Stomach (tissue), 9 donors: ENCODE data around the gene LPAR5. TPM values are rescaled to one million over a fixed set of nuclear protein-coding genes. Genes with fewer than 3 reads are reported as not detected.
A peak's percentile ranks its signal among the peaks of the same experiment; 100 is the strongest.

Experiments used
- DNase-seq, 2 donors: peaks; one replicate each; pipeline versions ENCODE4 v3.0.0 to v3.0.0-alpha.2; 2013 to 2019
- H3K27ac ChIP-seq, 5 donors: fragments of 200-600 bp in 4 of 5; sonication (generic) in 4 of 5; one replicate each; pipeline ENCODE4 v1.5.1; 2013 to 2019; ENCODE audit warnings: mild to moderate bottlenecking in 1 of 5, moderate library complexity in 1 of 5
- H3K27me3 ChIP-seq, 3 donors: fragments of 200-600 bp; sonication (generic); one replicate each; pipeline ENCODE4 v1.5.1; 2017 to 2019; ENCODE audit warnings: mixed run types in 1 of 3
- H3K36me3 ChIP-seq, 4 donors: fragments of 200-600 bp; sonication (generic); 1 replicate in 3 of 4; 2 replicates in 1 of 4; pipeline ENCODE4 v1.5.1; 2016 to 2019
- H3K4me1 ChIP-seq, 4 donors: fragments of 200-600 bp; sonication (generic); one replicate each; pipeline ENCODE4 v1.5.1; 2016 to 2019
- H3K4me3 ChIP-seq, 4 donors: fragments of 200-600 bp; sonication (generic) in 3 of 4; one replicate each; pipeline ENCODE4 v1.5.1; 2016 to 2019; ENCODE audit warnings: mild to moderate bottlenecking in 1 of 4
- H3K9me3 ChIP-seq, 4 donors: fragments of 200-600 bp; sonication (generic); one replicate each; pipeline ENCODE4 v1.5.1; 2016 to 2019
- EP300 ChIP-seq: sonication (generic); formaldehyde crosslinking; IDR thresholded peaks from one replicate; pipeline ENCODE4 v1.6.1; 2017; ENCODE audit warnings: antibody characterized with exemption
- POLR2A ChIP-seq, 4 donors: fragments of 450-650 bp; IDR thresholded peaks; one replicate each; pipeline ENCODE4 v1.6.1; 2016; ENCODE audit warnings: antibody characterized with exemption in 4 of 4, control low read depth in 2 of 4, mild to moderate bottlenecking in 1 of 4, moderate library complexity in 1 of 4
- POLR2AphosphoS5 ChIP-seq, 3 donors: sonication (generic); formaldehyde crosslinking; IDR thresholded peaks; one replicate each; pipeline ENCODE4 v1.6.1; 2016; ENCODE audit warnings: antibody characterized with exemption in 3 of 3
- WGBS, 5 donors: extraction: QIAGEN DNeasy Blood & Tissue Kit in 3 of 5; methylation state at CpG; one replicate each; pipeline versions ENCODE4 v1.1.5 to v1.1.7; 2013 to 2018; 5-methylcytosine and 5-hydroxymethylcytosine counted together
- intact Hi-C: fragments of 100-400 bp; cut with DNase I; formaldehyde crosslinking; loops from one replicate; pipeline ENCODE4 v1.15.1; 2023; ENCODE audit warnings: low total_unique reads
- polyA plus RNA-seq, 3 donors: library from polyadenylated mRNA; stranded (reverse); fragments of 200-250 nt; gene quantifications; one replicate each; pipeline ENCODE4 v1.2.3, GENCODE V29; 2013
- small RNA-seq, 4 donors: library from RNA; depleted of rRNA; stranded (forward); fragments of <200 nt; gene quantifications; one replicate each; pipeline ENCODE3, GENCODE V24; 2016
- total RNA-seq, 5 donors: library from RNA; depleted of rRNA; stranded (reverse); fragments of >200 nt; gene quantifications; one replicate each; pipeline versions ENCODE4 v1.1.0 to v1.2.3, GENCODE V29; 2014 to 2016
- TF ChIP-seq, protein P1 (sequence below), 7 experiments: fragments of 450-650 bp in 4 of 7; fragments of 200-600 bp in 3 of 7; sonication (generic) in 3 of 7; IDR thresholded peaks; one replicate each; pipeline ENCODE4 v1.5.1; 2016 to 2019; ENCODE audit warnings: antibody characterized with exemption in 7 of 7, control low read depth in 2 of 7, mild to moderate bottlenecking in 1 of 7
- donor health status: healthy with polysubstance abuse.
- donor health status: Bipolar disorder and iron deficiency.
- donor health status: healthy.

Gene LPAR5
- total and polyA plus RNA-seq, 8 donors = 1.3 to 33.0 (median 4.5) TPM

DNA sequence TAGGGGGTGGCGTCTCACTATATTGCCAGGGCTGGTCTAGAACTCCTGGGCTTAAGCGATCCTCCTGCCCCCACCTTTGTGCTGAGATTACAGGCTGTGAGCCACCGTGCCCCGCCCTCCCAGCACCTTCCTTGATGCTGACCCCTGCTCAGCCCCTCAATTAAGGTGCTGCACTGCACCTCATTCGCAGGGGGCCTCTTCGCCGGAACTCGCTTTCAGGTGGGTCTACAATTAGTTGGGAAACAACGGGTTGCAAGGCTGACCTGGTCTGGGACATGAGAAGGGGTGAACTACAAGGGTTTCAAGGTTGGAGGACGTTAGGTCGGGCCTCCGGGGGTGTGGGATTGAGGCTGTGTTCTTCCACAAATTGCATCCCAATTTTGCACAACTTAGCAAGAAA is 66.4 kb downstream of the LPAR5 start:
- intact Hi-C loops = no loop called here
- Histone ChIP-seq H3K27me3 (no peaks in the 10 kb centered on the region), H3K4me1 (peaks cover 9 to 29% (median 24%) of the 10 kb centered on the region in 4 donors), H3K27ac (peak overlapping the region in 3 of 5 donors; percentile 92 to 93 (median 92)), H3K9me3 (no peaks in the 10 kb centered on the region), H3K36me3 (peaks cover 56 to 77% (median 75%) of the 10 kb centered on the region in 4 donors), H3K4me3 (peak overlapping the region in 1 of 4 donors; percentile 83)
- no peak for DNase-seq
- TF ChIP-seq POLR2A (IDR thresholded peaks at IDR 0.05) (no peak), EP300 (no peak), POLR2AphosphoS5 (IDR thresholded peaks at IDR 0.05) (no peak)
- TF ChIP-seq, protein P1, sequence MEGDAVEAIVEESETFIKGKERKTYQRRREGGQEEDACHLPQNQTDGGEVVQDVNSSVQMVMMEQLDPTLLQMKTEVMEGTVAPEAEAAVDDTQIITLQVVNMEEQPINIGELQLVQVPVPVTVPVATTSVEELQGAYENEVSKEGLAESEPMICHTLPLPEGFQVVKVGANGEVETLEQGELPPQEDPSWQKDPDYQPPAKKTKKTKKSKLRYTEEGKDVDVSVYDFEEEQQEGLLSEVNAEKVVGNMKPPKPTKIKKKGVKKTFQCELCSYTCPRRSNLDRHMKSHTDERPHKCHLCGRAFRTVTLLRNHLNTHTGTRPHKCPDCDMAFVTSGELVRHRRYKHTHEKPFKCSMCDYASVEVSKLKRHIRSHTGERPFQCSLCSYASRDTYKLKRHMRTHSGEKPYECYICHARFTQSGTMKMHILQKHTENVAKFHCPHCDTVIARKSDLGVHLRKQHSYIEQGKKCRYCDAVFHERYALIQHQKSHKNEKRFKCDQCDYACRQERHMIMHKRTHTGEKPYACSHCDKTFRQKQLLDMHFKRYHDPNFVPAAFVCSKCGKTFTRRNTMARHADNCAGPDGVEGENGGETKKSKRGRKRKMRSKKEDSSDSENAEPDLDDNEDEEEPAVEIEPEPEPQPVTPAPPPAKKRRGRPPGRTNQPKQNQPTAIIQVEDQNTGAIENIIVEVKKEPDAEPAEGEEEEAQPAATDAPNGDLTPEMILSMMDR (IDR thresholded peaks at IDR 0.05) = no peak
- WGBS, 5 donors = 74 to 80% (median 77%) methylated on average over 12 of the region's 12 CpGs

Small RNA genes within 50 kb of the gene (small RNA-seq; reads per million reads assigned to genes)
- gene SCARNA11 = 508 to 605 (median 555) reads per million in 4 donors

Other genes starting within 250 kb of the LPAR5 start
- 1 to 10 TPM in 1 of 5 donors, under 1 TPM in 1, not detected in 3; 0.92 to 8.7 TPM for gene CD27, start 191.0 kb downstream of the LPAR5 start, total RNA-seq
- gene CD27, start 191.0 kb downstream of the LPAR5 start, polyA plus RNA-seq = 1 to 10 TPM; 1.7 to 5.8 (median 3.2) TPM
- 100 to 1,000 TPM in 1 of 5 donors, 10 to 100 TPM in 4; 15.2 to 115 (median 40.0) TPM for gene TAPBPL, start 183.9 kb downstream of the LPAR5 start, total RNA-seq
- gene TAPBPL, start 183.9 kb downstream of the LPAR5 start, polyA plus RNA-seq = 10 to 100 TPM; 13.0 to 15.3 (median 15.1) TPM
- gene VAMP1, start 165.3 kb downstream of the LPAR5 start, total RNA-seq = 10 to 100 TPM in 2 of 5 donors, 1 to 10 TPM in 3; 1.2 to 16.5 (median 4.8) TPM
- 1 to 10 TPM in 2 of 3 donors, not detected in 1; 2.6 to 8.9 TPM for gene VAMP1, start 165.3 kb downstream of the LPAR5 start, polyA plus RNA-seq
- 100 to 1,000 TPM in 1 of 5 donors, 10 to 100 TPM in 4; 26.8 to 146 (median 50.7) TPM for gene MRPL51, start 142.7 kb downstream of the LPAR5 start, total RNA-seq
- gene MRPL51, start 142.7 kb downstream of the LPAR5 start, polyA plus RNA-seq = 100 to 1,000 TPM; 108 to 143 (median 128) TPM
- gene NCAPD2, start 141.9 kb downstream of the LPAR5 start, total RNA-seq = 100 to 1,000 TPM in 1 of 5 donors, 10 to 100 TPM in 4; 15.4 to 105 (median 17.9) TPM
- gene NCAPD2, start 141.9 kb downstream of the LPAR5 start, polyA plus RNA-seq = 10 to 100 TPM in 1 of 3 donors, 1 to 10 TPM in 2; 8.3 to 18.3 (median 9.7) TPM
- 1,000 to 10,000 TPM in 4 of 5 donors, 100 to 1,000 TPM in 1; 579 to 1,258 (median 1,242) TPM for gene GAPDH, start 101.4 kb downstream of the LPAR5 start, total RNA-seq
- gene GAPDH, start 101.4 kb downstream of the LPAR5 start, polyA plus RNA-seq = 1,000 to 10,000 TPM; 1,352 to 2,765 (median 1,815) TPM
- gene IFFO1, start 79.9 kb downstream of the LPAR5 start, total RNA-seq = 10 to 100 TPM in 1 of 5 donors, 1 to 10 TPM in 4; 1.4 to 14.0 (median 3.2) TPM
- gene IFFO1, start 79.9 kb downstream of the LPAR5 start, polyA plus RNA-seq = 1 to 10 TPM; 2.7 to 9.1 (median 3.4) TPM
- gene NOP2, start 67.7 kb downstream of the LPAR5 start, total RNA-seq = 100 to 1,000 TPM in 1 of 5 donors, 10 to 100 TPM in 4; 16.3 to 231 (median 30.0) TPM
- 10 to 100 TPM; 19.5 to 27.4 (median 19.7) TPM for gene NOP2, start 67.7 kb downstream of the LPAR5 start, polyA plus RNA-seq
- 100 to 1,000 TPM; 169 to 315 (median 202) TPM for gene CHD4, start 28.6 kb downstream of the LPAR5 start, total RNA-seq
- 100 to 1,000 TPM; 105 to 139 (median 111) TPM for gene CHD4, start 28.6 kb downstream of the LPAR5 start, polyA plus RNA-seq
- gene ACRBP, start 11.5 kb upstream of the LPAR5 start, total RNA-seq = 1 to 10 TPM in 2 of 5 donors, not detected in 3; 2.2 to 6.4 TPM
- gene ACRBP, start 11.5 kb upstream of the LPAR5 start, polyA plus RNA-seq = 1 to 10 TPM in 2 of 3 donors, under 1 TPM in 1; 0.31 to 1.6 (median 1.1) TPM
- 10 to 100 TPM in 4 of 5 donors, 1 to 10 TPM in 1; 8.7 to 51.8 (median 33.5) TPM for gene ING4, start 27.2 kb upstream of the LPAR5 start, total RNA-seq
- gene ING4, start 27.2 kb upstream of the LPAR5 start, polyA plus RNA-seq = 10 to 100 TPM; 25.5 to 53.6 (median 43.6) TPM
- 100 to 1,000 TPM in 1 of 5 donors, 10 to 100 TPM in 4; 16.5 to 207 (median 35.6) TPM for gene ZNF384, start 53.4 kb upstream of the LPAR5 start, total RNA-seq
- 10 to 100 TPM; 16.7 to 21.8 (median 20.2) TPM for gene ZNF384, start 53.4 kb upstream of the LPAR5 start, polyA plus RNA-seq
- gene PIANP, start 64.9 kb upstream of the LPAR5 start, total RNA-seq = under 1 TPM in 2 of 5 donors, not detected in 3; 0.14 to 0.37 TPM
- 1 to 10 TPM in 2 of 3 donors, under 1 TPM in 1; 0.50 to 1.7 (median 1.5) TPM for gene PIANP, start 64.9 kb upstream of the LPAR5 start, polyA plus RNA-seq
- 10 to 100 TPM in 4 of 5 donors, 1 to 10 TPM in 1; 5.8 to 50.0 (median 25.7) TPM for gene COPS7A, start 88.1 kb upstream of the LPAR5 start, total RNA-seq
- 10 to 100 TPM; 45.2 to 54.2 (median 51.6) TPM for gene COPS7A, start 88.1 kb upstream of the LPAR5 start, polyA plus RNA-seq
- gene MLF2, start 117.2 kb upstream of the LPAR5 start, total RNA-seq = 100 to 1,000 TPM in 4 of 5 donors, 1 to 10 TPM in 1; 9.3 to 296 (median 128) TPM
- gene MLF2, start 117.2 kb upstream of the LPAR5 start, polyA plus RNA-seq = 100 to 1,000 TPM; 168 to 183 (median 180) TPM
- gene PTMS, start 130.4 kb upstream of the LPAR5 start, total RNA-seq = 100 to 1,000 TPM in 1 of 5 donors, 10 to 100 TPM in 4; 22.8 to 261 (median 78.2) TPM
- gene PTMS, start 130.4 kb upstream of the LPAR5 start, polyA plus RNA-seq = 100 to 1,000 TPM; 228 to 363 (median 307) TPM
- gene LAG3, start 136.6 kb upstream of the LPAR5 start, total RNA-seq = 1 to 10 TPM in 2 of 5 donors, not detected in 3; 2.2 to 2.3 TPM
- 1 to 10 TPM in 2 of 3 donors, under 1 TPM in 1; 0.25 to 1.4 (median 1.2) TPM for gene LAG3, start 136.6 kb upstream of the LPAR5 start, polyA plus RNA-seq
- gene CD4, start 153.6 kb upstream of the LPAR5 start, total RNA-seq = 10 to 100 TPM in 1 of 5 donors, 1 to 10 TPM in 2, not detected in 2; 7.2 to 25.9 (median 9.7) TPM
- 1 to 10 TPM; 2.0 to 7.3 (median 3.9) TPM for gene CD4, start 153.6 kb upstream of the LPAR5 start, polyA plus RNA-seq
- gene GPR162, start 185.9 kb upstream of the LPAR5 start, total RNA-seq = 1 to 10 TPM; 1.3 to 7.5 (median 1.8) TPM
- 1 to 10 TPM; 2.6 to 9.3 (median 6.4) TPM for gene GPR162, start 185.9 kb upstream of the LPAR5 start, polyA plus RNA-seq
- gene P3H3, start 192.4 kb upstream of the LPAR5 start, total RNA-seq = 10 to 100 TPM; 15.2 to 41.1 (median 18.0) TPM
- gene P3H3, start 192.4 kb upstream of the LPAR5 start, polyA plus RNA-seq = 10 to 100 TPM in 1 of 3 donors, 1 to 10 TPM in 2; 7.0 to 15.1 (median 9.1) TPM
- gene GNB3, start 205.0 kb upstream of the LPAR5 start, total RNA-seq = 10 to 100 TPM in 1 of 5 donors, 1 to 10 TPM in 2, under 1 TPM in 1, not detected in 1; 0.89 to 11.1 (median 4.5) TPM
- 1 to 10 TPM in 2 of 3 donors, under 1 TPM in 1; 0.87 to 2.8 (median 2.7) TPM for gene GNB3, start 205.0 kb upstream of the LPAR5 start, polyA plus RNA-seq
- gene CDCA3, start 215.3 kb upstream of the LPAR5 start, total RNA-seq = 10 to 100 TPM in 3 of 5 donors, 1 to 10 TPM in 2; 3.3 to 56.0 (median 19.6) TPM
- gene CDCA3, start 215.3 kb upstream of the LPAR5 start, polyA plus RNA-seq = 10 to 100 TPM in 1 of 3 donors, 1 to 10 TPM in 2; 2.1 to 12.2 (median 9.8) TPM
- 10 to 100 TPM; 26.3 to 69.4 (median 48.7) TPM for gene USP5, start 216.2 kb upstream of the LPAR5 start, total RNA-seq
- gene USP5, start 216.2 kb upstream of the LPAR5 start, polyA plus RNA-seq = 10 to 100 TPM; 20.9 to 29.0 (median 25.0) TPM
- gene TPI1, start 231.6 kb upstream of the LPAR5 start, total RNA-seq = 100 to 1,000 TPM; 131 to 359 (median 268) TPM
- 100 to 1,000 TPM; 403 to 526 (median 504) TPM for gene TPI1, start 231.6 kb upstream of the LPAR5 start, polyA plus RNA-seq
- gene SPSB2, start 237.3 kb upstream of the LPAR5 start, total RNA-seq = 10 to 100 TPM in 1 of 5 donors, 1 to 10 TPM in 3, not detected in 1; 5.1 to 24.0 (median 6.0) TPM
- 10 to 100 TPM in 2 of 3 donors, 1 to 10 TPM in 1; 9.9 to 13.4 (median 11.2) TPM for gene SPSB2, start 237.3 kb upstream of the LPAR5 start, polyA plus RNA-seq